Activated B cell treated with CpG ODN at 0.5 μM for 24 hours (primary cell): Measurements from ENCODE around the gene KIF2C. TPM values are rescaled to one million over a fixed set of nuclear protein-coding genes. Genes with fewer than 3 reads are reported as not detected.

ENCODE experiments used
- ATAC-seq: fragments of 200-7000 bp; cut with Tn5 transposase; one replicate; pipeline ENCODE4 v1.10.0; 2021; ENCODE audit warnings: low read depth, mild to moderate bottlenecking, moderate library complexity
- CTCF ChIA-PET: fragments of 350-600 bp; sonication (Branson Sonifier 250); formaldehyde crosslinking; loops from one replicate; lab custom pipeline; 2021; ENCODE audit warnings: antibody characterized with exemption; lab: Charles Lee
- POLR2A ChIA-PET: fragments of 350-600 bp; sonication (Branson Sonifier 250); formaldehyde crosslinking; loops from one replicate; lab custom pipeline; 2021; ENCODE audit warnings: antibody characterized with exemption; lab: Charles Lee
- DNase-seq: peaks from one replicate; pipeline ENCODE4 v3.0.0; 2022
- H3K27ac Mint-ChIP-seq: one replicate; pipeline ENCODE4 v1.8.0; 2020; ENCODE audit warnings: mixed read lengths
- H3K27me3 Mint-ChIP-seq: one replicate; pipeline ENCODE4 v1.8.0; 2021; ENCODE audit warnings: mixed read lengths
- H3K36me3 Mint-ChIP-seq: one replicate; pipeline ENCODE4 v1.8.0; 2021; ENCODE audit warnings: low read depth, mixed read lengths
- H3K4me1 Mint-ChIP-seq: one replicate; pipeline ENCODE4 v1.8.0; 2021; ENCODE audit warnings: mixed read lengths
- H3K4me3 Mint-ChIP-seq: one replicate; pipeline ENCODE4 v1.8.0; 2020; ENCODE audit warnings: mild to moderate bottlenecking, mixed read lengths
- H3K9me3 Mint-ChIP-seq: one replicate; pipeline ENCODE4 v1.8.0; 2020; ENCODE audit warnings: mixed read lengths
- intact Hi-C: fragments of 100-400 bp; cut with micrococcal nuclease; formaldehyde crosslinking; loops from one replicate; pipeline ENCODE4 v1.15.1; 2024
- total RNA-seq: library from RNA; stranded (reverse); gene quantifications from 2 replicates; pipeline ENCODE4 v1.2.3, GENCODE V29; 2022
- TF ChIP-seq, protein P1 (sequence below): fragments of 200-600 bp; IDR thresholded peaks from one replicate; pipeline ENCODE4 v1.8.0; 2022; ENCODE audit warnings: antibody characterized with exemption, mild to moderate bottlenecking

KIF2C gene
- total RNA-seq, 1 donor from 2014 or later, result 1.00 TPM

DNA sequence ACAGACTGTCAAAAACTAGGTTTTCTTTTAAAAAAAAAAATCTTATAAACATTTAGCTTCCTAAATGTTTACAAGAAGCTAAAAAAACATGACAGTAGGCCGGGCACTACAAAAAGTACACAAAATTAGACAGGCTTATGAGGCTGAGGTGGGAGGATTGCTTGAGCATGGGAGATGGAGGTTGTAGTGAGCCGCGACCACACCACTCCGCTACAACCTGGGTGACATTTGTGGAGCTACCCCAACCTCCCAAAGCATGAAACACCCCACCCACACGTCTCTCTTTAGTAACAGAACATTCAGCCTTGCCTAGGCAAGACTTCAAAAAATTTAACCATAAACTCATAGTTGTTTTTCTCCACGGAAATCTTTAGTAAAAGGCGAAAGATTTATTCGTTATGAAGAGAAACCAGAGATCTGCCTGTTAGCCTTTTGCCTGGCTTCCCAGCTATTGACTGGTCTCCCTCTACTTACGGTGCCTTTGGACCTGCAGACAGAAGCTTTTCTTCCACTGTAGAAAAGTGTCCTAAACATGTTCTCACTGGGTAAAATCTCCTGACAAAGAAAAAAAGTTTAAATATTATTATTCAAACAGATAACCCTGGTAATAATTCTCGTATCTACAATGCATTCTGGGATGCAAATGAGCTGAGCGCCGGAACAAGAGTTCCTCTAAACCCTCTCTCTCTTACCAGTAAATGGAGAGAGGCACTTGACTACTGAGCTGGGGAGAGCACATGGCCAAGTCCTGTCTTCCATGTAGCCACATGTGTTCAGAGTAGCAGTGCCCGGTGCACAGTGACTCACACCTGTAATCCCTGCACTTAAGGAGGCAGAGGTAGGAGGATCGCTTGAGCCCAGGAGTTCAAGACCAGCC, 17.9 kb upstream of the KIF2C start:
- Mint-ChIP-seq H3K4me3 (peak overlapping the region; percentile 47), H3K27ac (peak overlapping the region; percentile 99), H3K27me3 (no peaks in the 10 kb centered on the region), H3K9me3 (no peaks in the 10 kb centered on the region), H3K4me1 (peaks cover 76% of the 10 kb centered on the region), H3K36me3 (no peaks in the 10 kb centered on the region)
- POLR2A ChIA-PET, result interaction anchor here (0.5 to 6.1 kb wide), 82 partner anchors 9 to 1996 kb away, joined by 3 to 516 read pairs (median 5); partner anchors contain the start of genes AKR1A1, ARMH1, BEST4 and BTBD19
- TF ChIP-seq, protein P1, sequence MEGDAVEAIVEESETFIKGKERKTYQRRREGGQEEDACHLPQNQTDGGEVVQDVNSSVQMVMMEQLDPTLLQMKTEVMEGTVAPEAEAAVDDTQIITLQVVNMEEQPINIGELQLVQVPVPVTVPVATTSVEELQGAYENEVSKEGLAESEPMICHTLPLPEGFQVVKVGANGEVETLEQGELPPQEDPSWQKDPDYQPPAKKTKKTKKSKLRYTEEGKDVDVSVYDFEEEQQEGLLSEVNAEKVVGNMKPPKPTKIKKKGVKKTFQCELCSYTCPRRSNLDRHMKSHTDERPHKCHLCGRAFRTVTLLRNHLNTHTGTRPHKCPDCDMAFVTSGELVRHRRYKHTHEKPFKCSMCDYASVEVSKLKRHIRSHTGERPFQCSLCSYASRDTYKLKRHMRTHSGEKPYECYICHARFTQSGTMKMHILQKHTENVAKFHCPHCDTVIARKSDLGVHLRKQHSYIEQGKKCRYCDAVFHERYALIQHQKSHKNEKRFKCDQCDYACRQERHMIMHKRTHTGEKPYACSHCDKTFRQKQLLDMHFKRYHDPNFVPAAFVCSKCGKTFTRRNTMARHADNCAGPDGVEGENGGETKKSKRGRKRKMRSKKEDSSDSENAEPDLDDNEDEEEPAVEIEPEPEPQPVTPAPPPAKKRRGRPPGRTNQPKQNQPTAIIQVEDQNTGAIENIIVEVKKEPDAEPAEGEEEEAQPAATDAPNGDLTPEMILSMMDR, result no peak
- peak; percentile 80 for ATAC-seq
- DNase-seq, result peak; percentile 61
- intact Hi-C loops, result loop anchor here (1.0 to 5.0 kb wide), 10 partner anchors 8 to 966 kb away; partner anchors contain the start of genes ARMH1, EIF2B3, GPBP1L1 and NASP
- CTCF ChIA-PET, result interaction anchor here (0.6 to 1.5 kb wide), 9 partner anchors 9 to 582 kb away, joined by 3 to 21 read pairs (median 3); partner anchors contain the start of genes HECTD3 and RNU5D-1

DNA sequence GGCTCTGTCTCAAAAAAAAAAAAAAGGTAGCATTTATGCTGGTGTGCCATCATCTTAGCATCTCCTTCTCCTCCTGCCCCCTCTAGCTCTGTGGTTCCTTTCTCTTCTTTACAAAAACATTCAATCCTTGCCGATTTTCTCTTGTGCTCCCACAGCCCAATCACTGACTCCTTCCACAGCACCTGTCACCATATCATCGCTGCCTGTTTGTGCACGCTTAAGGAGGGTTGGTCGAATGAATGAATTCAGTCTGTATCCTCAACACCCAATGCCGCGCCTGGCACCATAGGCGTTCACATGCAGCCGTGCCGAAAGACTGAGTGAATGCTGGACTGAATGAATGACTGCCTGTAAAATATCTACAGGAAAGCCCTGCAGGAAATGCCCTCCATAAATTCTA, 16.6 kb upstream of the KIF2C start:
- Mint-ChIP-seq H3K4me3 (peak overlapping the region; percentile 74), H3K4me1 (peaks cover 71% of the 10 kb centered on the region), H3K36me3 (no peaks in the 10 kb centered on the region), H3K27me3 (no peaks in the 10 kb centered on the region), H3K27ac (peak overlapping the region; percentile 88), H3K9me3 (no peaks in the 10 kb centered on the region)
- no peak for DNase-seq
- TF ChIP-seq, protein P1, result no peak
- no peak for ATAC-seq
- intact Hi-C loops, result loop anchor here (2.0 to 5.0 kb wide), 4 partner anchors 52 to 964 kb away; partner anchors contain the start of genes GPBP1L1, NASP, RPS8 and TESK2
- CTCF ChIA-PET, result interaction anchor here (0.9 kb wide), 1 partner anchor 9 kb away, joined by 3 read pairs; no protein-coding TSS in a partner anchor
- POLR2A ChIA-PET, result interaction anchor here (0.7 to 6.1 kb wide), 18 partner anchors 8 to 777 kb away, joined by 3 to 516 read pairs (median 22); partner anchors contain the start of genes BEST4, BTBD19, DYNLT4 and EIF2B3

DNA sequence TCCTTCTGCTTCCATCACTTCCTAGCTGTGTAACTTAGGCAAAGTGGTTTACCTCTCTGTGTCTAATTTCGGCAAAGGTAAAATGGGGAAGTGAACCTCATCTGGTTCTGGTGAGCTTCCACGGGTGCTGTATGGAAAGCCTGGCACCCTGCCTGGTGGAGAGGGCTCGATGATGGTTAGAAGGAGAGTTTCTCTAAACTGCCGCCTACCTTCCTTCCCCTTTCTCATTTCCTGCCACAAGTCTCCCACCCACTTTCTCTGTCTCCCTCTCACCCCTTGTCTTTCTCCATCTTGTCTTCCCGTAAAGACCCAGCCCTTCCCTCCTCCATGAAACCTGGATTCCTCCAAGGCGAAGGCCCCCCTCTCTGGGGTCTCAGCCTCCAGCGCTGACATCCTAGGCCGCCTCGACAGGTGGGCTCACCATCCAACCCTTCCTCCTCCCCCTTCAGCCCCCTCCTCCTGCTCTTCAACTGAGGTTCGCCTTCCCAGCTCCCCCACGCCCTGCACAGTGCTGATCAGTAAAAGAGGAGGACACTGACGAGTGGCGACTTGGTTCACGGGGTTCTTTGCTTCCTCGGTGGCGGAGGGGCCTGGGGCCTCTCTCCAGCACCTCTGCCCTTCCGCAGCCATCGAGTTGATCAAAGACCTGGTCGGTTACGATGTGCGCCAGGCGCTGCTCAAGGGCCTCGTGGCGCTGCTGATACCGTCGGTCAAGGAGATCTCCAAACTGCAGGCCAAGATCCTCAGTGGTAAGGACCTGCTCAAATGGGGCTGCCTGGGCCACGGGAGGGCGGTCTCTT, 15.9 kb upstream of the KIF2C start:
- Mint-ChIP-seq H3K4me3 (peak overlapping the region; percentile 74), H3K9me3 (no peaks in the 10 kb centered on the region), H3K27me3 (no peaks in the 10 kb centered on the region), H3K4me1 (peaks cover 67% of the 10 kb centered on the region), H3K36me3 (no peaks in the 10 kb centered on the region), H3K27ac (peak overlapping the region; percentile 88)
- ATAC-seq, result peak; percentile 26
- intact Hi-C loops, result loop anchor here (2.0 to 5.0 kb wide), 4 partner anchors 51 to 964 kb away; partner anchors contain the start of genes GPBP1L1, NASP, RPS8 and TESK2
- TF ChIP-seq, protein P1, result no peak
- DNase-seq, result no peak
- CTCF ChIA-PET, result interaction anchor here (0.9 kb wide), 1 partner anchor 8 kb away, joined by 3 read pairs; no protein-coding TSS in a partner anchor
- POLR2A ChIA-PET, result interaction anchor here (0.6 to 6.1 kb wide), 17 partner anchors 8 to 777 kb away, joined by 3 to 516 read pairs (median 5); partner anchors contain the start of genes BEST4, BTBD19, DYNLT4 and EIF2B3

DNA sequence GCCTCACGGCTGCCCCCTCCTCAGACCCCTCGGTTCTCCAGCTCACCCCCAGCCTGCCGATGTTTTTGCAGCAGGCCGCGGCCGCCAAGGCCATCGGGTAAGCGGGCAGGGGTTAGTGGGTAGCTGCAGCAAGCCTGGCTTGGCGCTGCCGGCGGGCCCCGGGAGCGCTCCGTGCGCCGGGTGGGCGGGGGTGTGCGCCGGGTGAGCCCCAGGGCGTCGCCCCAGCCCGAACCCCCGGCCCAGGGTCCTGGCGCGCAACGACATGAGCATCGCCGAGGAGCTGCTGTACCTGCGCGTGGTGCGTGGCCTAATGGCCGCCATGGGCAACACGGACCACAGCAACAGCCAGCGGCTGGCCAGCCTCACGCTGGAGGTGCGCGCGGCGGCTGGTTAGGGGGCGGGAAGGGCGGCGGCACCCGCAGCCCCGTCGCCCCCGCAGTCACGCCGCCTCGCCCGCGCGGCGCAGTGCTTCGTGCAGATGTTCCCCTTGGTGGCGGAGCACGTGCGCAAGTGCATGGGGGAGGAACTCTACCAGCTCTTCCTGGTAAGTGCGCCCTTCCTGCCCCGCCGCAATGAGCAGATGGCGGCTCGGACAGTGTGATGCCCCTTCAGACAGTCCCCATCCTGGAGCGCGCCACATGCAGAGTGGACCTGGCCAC, 15.2 kb upstream of the KIF2C start:
- Mint-ChIP-seq H3K36me3 (no peaks in the 10 kb centered on the region), H3K4me3 (no peak overlapping the region), H3K4me1 (peaks cover 67% of the 10 kb centered on the region), H3K27ac (no peak overlapping the region), H3K27me3 (no peaks in the 10 kb centered on the region), H3K9me3 (no peaks in the 10 kb centered on the region)
- ATAC-seq (no peak), DNase-seq (no peak)
- ChIA-PET POLR2A (interaction anchor here (1.3 to 6.1 kb wide), 6 partner anchors 12 to 286 kb away, joined by 3 to 232 read pairs (median 148); partner anchors contain the start of genes BTBD19, DYNLT4, HECTD3 and RPS8), CTCF (no interaction called here)
- intact Hi-C loops, result loop anchor here (5.0 kb wide), 3 partner anchors 768 to 963 kb away; partner anchors contain the start of genes GPBP1L1, NASP, TESK2 and TMEM69
- TF ChIP-seq, protein P1, result no peak
